Measurements from ENCODE around the gene DHRSX. TPM values are rescaled to one million over a fixed set of nuclear protein-coding genes. Genes with fewer than 3 reads are reported as not detected.

DHRSX gene
- total and polyA plus RNA-seq, 2 of the 13 experiments (the other 11 are each of a cell fraction or from before 2014, with no cell fraction given), result 15.5 to 24.3 TPM

GRCh38 chrX:2500091-2500802, 529 bp downstream of the DHRSX start (continued):
- TF ChIP-seq, protein P1, sequence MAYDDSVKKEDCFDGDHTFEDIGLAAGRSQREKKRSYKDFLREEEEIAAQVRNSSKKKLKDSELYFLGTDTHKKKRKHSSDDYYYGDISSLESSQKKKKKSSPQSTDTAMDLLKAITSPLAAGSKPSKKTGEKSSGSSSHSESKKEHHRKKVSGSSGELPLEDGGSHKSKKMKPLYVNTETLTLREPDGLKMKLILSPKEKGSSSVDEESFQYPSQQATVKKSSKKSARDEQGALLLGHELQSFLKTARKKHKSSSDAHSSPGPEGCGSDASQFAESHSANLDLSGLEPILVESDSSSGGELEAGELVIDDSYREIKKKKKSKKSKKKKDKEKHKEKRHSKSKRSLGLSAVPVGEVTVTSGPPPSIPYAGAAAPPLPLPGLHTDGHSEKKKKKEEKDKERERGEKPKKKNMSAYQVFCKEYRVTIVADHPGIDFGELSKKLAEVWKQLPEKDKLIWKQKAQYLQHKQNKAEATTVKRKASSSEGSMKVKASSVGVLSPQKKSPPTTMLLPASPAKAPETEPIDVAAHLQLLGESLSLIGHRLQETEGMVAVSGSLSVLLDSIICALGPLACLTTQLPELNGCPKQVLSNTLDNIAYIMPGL (CRISPR knock-in tag; IDR thresholded peaks at IDR 0.05; ENCODE audit: borderline replicate concordance in 1 of 2, low read depth in 1 of 2), result peak in 1 of 2 experiments; percentile 87; a peak in 2 of 4 replicates
- TF ChIP-seq ZNF33A (CRISPR knock-in tag; IDR thresholded peaks at IDR 0.05; ENCODE audit: borderline replicate concordance), result no peak
- no peak for TF ChIP-seq ZSCAN29 (CRISPR knock-in tag; conservative IDR thresholded peaks at IDR 0.05)
- TF ChIP-seq, protein P2, sequence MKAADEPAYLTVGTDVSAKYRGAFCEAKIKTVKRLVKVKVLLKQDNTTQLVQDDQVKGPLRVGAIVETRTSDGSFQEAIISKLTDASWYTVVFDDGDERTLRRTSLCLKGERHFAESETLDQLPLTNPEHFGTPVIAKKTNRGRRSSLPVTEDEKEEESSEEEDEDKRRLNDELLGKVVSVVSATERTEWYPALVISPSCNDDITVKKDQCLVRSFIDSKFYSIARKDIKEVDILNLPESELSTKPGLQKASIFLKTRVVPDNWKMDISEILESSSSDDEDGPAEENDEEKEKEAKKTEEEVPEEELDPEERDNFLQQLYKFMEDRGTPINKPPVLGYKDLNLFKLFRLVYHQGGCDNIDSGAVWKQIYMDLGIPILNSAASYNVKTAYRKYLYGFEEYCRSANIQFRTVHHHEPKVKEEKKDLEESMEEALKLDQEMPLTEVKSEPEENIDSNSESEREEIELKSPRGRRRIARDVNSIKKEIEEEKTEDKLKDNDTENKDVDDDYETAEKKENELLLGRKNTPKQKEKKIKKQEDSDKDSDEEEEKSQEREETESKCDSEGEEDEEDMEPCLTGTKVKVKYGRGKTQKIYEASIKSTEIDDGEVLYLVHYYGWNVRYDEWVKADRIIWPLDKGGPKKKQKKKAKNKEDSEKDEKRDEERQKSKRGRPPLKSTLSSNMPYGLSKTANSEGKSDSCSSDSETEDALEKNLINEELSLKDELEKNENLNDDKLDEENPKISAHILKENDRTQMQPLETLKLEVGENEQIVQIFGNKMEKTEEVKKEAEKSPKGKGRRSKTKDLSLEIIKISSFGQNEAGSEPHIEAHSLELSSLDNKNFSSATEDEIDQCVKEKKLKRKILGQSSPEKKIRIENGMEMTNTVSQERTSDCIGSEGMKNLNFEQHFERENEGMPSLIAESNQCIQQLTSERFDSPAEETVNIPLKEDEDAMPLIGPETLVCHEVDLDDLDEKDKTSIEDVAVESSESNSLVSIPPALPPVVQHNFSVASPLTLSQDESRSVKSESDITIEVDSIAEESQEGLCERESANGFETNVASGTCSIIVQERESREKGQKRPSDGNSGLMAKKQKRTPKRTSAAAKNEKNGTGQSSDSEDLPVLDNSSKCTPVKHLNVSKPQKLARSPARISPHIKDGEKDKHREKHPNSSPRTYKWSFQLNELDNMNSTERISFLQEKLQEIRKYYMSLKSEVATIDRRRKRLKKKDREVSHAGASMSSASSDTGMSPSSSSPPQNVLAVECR (CRISPR knock-in tag; IDR thresholded peaks at IDR 0.05; ENCODE audit: borderline replicate concordance), result peak; percentile 46; the same call in 1 of the 2 replicates
- peak; percentile 24 for TF ChIP-seq ASH2L (IDR thresholded peaks at IDR 0.05; ENCODE audit: insufficient read length, low read depth, low read length)
- TF ChIP-seq ZNF687 (CRISPR knock-in tag; IDR thresholded peaks at IDR 0.05), result peak; percentile 71
- peak; percentile 56; the same call in 1 of the 2 replicates for TF ChIP-seq MED13 (CRISPR knock-in tag; IDR thresholded peaks at IDR 0.05)
- TF ChIP-seq NFE2 (CRISPR knock-in tag; IDR thresholded peaks at IDR 0.05), result no peak
- no peak for TF ChIP-seq EZH2 (conservative IDR thresholded peaks at IDR 0.05; ENCODE audit: low read depth, low read length)
- no peak for TF ChIP-seq GATA4 (IDR thresholded peaks at IDR 0.05; ENCODE audit: borderline replicate concordance, low read depth)
- TF ChIP-seq ZNF841 (CRISPR knock-in tag; IDR thresholded peaks at IDR 0.05; ENCODE audit: borderline replicate concordance), result no peak
- TF ChIP-seq PATZ1 (CRISPR knock-in tag; IDR thresholded peaks at IDR 0.05), result peak; percentile 73
- TF ChIP-seq SALL1 (CRISPR knock-in tag; IDR thresholded peaks at IDR 0.05), result peak; percentile 56; the same call in 1 of the 2 replicates
- 0 out of 2 replicates have a peak, but pooled peaks have one; percentile 42 for TF ChIP-seq MXD4 (CRISPR knock-in tag; IDR thresholded peaks at IDR 0.05)
- TF ChIP-seq YEATS2 (CRISPR knock-in tag; IDR thresholded peaks at IDR 0.05; ENCODE audit: borderline replicate concordance), result 0 out of 2 replicates have a peak, but pooled peaks have one; percentile 32

Measured in HepG2 (cell line).